ENCODE measurements around the gene SYNE4. TPM values are rescaled to one million over a fixed set of nuclear protein-coding genes. Genes with fewer than 3 reads are reported as not detected.

The SYNE4 gene
- total RNA-seq, 1 experiment from 2014 or later, result 19.7 TPM

DNA sequence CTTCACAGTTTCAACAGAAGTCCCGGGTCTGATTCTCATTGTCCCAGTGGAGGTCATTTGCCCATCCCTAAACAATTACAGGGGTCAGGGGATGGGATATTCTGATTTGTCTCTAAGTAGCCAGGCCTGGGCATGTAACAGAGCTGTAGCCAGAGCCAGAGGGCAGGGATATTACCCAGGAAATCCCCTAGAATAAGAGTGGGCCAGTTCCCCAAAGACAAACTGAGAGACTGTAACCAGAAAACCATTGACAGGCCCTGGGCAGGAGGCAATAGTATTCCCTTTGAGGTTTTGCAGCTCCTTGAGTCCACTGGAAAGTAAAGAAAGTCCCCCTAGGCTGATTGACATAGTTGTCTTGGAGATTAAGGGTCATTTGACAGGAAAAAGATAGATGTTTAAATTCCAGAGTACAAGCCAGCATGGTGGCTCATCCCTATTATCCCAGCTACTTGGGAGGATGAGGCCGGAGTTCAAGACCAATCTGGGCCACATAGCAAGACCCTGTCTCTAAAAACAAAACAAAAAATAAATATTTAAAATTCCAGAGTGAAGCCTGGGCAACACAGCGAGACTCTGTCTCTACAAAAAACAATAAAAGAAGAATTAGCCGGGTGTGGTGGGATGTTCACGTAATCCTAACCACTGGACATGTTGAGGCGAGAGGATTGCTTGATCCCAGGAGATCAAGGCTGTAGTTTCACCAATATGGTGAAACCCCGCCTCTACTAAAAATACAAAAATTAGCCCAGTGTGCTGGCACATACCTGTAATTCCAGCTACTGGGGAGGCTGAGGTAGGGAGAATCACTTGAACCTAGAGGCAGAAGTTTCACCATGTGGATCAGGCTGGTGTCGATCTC lies 15.5 kb downstream of the SYNE4 start:
- CTCF ChIA-PET, result no interaction called here

GRCh38 chr19:35991731-35992450 lies 16.7 kb downstream of the SYNE4 start:
- DNase-seq, result no peak
- intact Hi-C loops (cut with micrococcal nuclease; ENCODE audit: unreplicated experiment), result no loop called here
- peaks cover 31% of the 10 kb centered on the region for H3K36me3 Mint-ChIP-seq (ENCODE audit: insufficient read depth, unreplicated experiment)
- CTCF ChIA-PET, result interaction anchor here (0.6 to 1.0 kb wide), 4 partner anchors 16 to 112 kb away, joined by 3 to 5 read pairs (median 4); partner anchors contain the start of gene ALKBH6
- H3K9me3 Mint-ChIP-seq (ENCODE audit: low read depth, unreplicated experiment), result peaks cover 2% of the 10 kb centered on the region
- H3K4me3 Mint-ChIP-seq (ENCODE audit: low read depth, unreplicated experiment), result no peak overlapping the region
- H3K27ac Mint-ChIP-seq (ENCODE audit: unreplicated experiment), result no peak overlapping the region
- TF ChIP-seq, protein P1, sequence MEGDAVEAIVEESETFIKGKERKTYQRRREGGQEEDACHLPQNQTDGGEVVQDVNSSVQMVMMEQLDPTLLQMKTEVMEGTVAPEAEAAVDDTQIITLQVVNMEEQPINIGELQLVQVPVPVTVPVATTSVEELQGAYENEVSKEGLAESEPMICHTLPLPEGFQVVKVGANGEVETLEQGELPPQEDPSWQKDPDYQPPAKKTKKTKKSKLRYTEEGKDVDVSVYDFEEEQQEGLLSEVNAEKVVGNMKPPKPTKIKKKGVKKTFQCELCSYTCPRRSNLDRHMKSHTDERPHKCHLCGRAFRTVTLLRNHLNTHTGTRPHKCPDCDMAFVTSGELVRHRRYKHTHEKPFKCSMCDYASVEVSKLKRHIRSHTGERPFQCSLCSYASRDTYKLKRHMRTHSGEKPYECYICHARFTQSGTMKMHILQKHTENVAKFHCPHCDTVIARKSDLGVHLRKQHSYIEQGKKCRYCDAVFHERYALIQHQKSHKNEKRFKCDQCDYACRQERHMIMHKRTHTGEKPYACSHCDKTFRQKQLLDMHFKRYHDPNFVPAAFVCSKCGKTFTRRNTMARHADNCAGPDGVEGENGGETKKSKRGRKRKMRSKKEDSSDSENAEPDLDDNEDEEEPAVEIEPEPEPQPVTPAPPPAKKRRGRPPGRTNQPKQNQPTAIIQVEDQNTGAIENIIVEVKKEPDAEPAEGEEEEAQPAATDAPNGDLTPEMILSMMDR (IDR thresholded peaks at IDR 0.05; ENCODE audit: unreplicated experiment), result no peak
- peaks cover 13% of the 10 kb centered on the region for H3K4me1 Mint-ChIP-seq (ENCODE audit: low read depth, unreplicated experiment)
- H3K27me3 Mint-ChIP-seq (ENCODE audit: unreplicated experiment), result peaks cover 33% of the 10 kb centered on the region
- BruUV-seq (replicated peaks), result no TSS peak

More for the DNA sequence above, 15.5 kb downstream of the SYNE4 start:
- Mint-ChIP-seq H3K27ac (ENCODE audit: unreplicated experiment) (no peak overlapping the region), H3K27me3 (ENCODE audit: unreplicated experiment) (peaks cover 21% of the 10 kb centered on the region), H3K4me3 (ENCODE audit: low read depth, unreplicated experiment) (no peak overlapping the region), H3K36me3 (ENCODE audit: insufficient read depth, unreplicated experiment) (peaks cover 30% of the 10 kb centered on the region), H3K9me3 (ENCODE audit: low read depth, unreplicated experiment) (peaks cover 2% of the 10 kb centered on the region), H3K4me1 (ENCODE audit: low read depth, unreplicated experiment) (peaks cover 15% of the 10 kb centered on the region)
- intact Hi-C loops (cut with micrococcal nuclease; ENCODE audit: unreplicated experiment), result no loop called here
- BruUV-seq (replicated peaks), result no TSS peak
- TF ChIP-seq, protein P1 (IDR thresholded peaks at IDR 0.05; ENCODE audit: unreplicated experiment), result no peak
- DNase-seq, result no peak

- BruUV-seq (replicated peaks), result no TSS peak
- TF ChIP-seq, protein P1 (IDR thresholded peaks at IDR 0.05; ENCODE audit: unreplicated experiment), result no peak
- peaks cover 2% of the 10 kb centered on the region for H3K9me3 Mint-ChIP-seq (ENCODE audit: low read depth, unreplicated experiment)
- no peak overlapping the region for H3K27ac Mint-ChIP-seq (ENCODE audit: unreplicated experiment)
- peaks cover 24% of the 10 kb centered on the region for H3K36me3 Mint-ChIP-seq (ENCODE audit: insufficient read depth, unreplicated experiment)
- peaks cover 42% of the 10 kb centered on the region for H3K27me3 Mint-ChIP-seq (ENCODE audit: unreplicated experiment)
- H3K4me3 Mint-ChIP-seq (ENCODE audit: low read depth, unreplicated experiment), result no peak overlapping the region
- intact Hi-C loops (cut with micrococcal nuclease; ENCODE audit: unreplicated experiment), result no loop called here
- H3K4me1 Mint-ChIP-seq (ENCODE audit: low read depth, unreplicated experiment), result peaks cover 4% of the 10 kb centered on the region
- DNase-seq, result no peak
- CTCF ChIA-PET, result interaction anchor here (0.6 to 1.1 kb wide), 5 partner anchors 16 to 223 kb away, joined by 3 to 6 read pairs (median 5); partner anchors contain the start of genes ALKBH6 and ZNF565
These were observed 17.6 kb downstream of the SYNE4 start for GRCh38 chr19:35990771-35991730.

- CTCF ChIA-PET, result interaction anchor here (0.6 kb wide), 1 partner anchor 46 kb away, joined by 3 read pairs; no protein-coding TSS in a partner anchor
- intact Hi-C loops (cut with micrococcal nuclease; ENCODE audit: unreplicated experiment), result no loop called here
- Mint-ChIP-seq H3K27ac (ENCODE audit: unreplicated experiment) (no peak overlapping the region), H3K9me3 (ENCODE audit: low read depth, unreplicated experiment) (peaks cover 4% of the 10 kb centered on the region), H3K27me3 (ENCODE audit: unreplicated experiment) (peaks cover 51% of the 10 kb centered on the region), H3K4me3 (ENCODE audit: low read depth, unreplicated experiment) (no peak overlapping the region), H3K4me1 (ENCODE audit: low read depth, unreplicated experiment) (no peaks in the 10 kb centered on the region), H3K36me3 (ENCODE audit: insufficient read depth, unreplicated experiment) (peaks cover 15% of the 10 kb centered on the region)
- no peak for DNase-seq
- no TSS peak for BruUV-seq (replicated peaks)
- TF ChIP-seq, protein P1 (IDR thresholded peaks at IDR 0.05; ENCODE audit: unreplicated experiment), result no peak
These were observed 18.5 kb downstream of the SYNE4 start for GRCh38 chr19:35990156-35990555.
